ENCODE data around the gene SULT4A1.

- TF ChIP-seq CTCF (IDR thresholded peaks at IDR 0.05; ENCODE audit: insufficient read depth, low read length, poor library complexity, severe bottlenecking) (no peak), EZH2phosphoT487 (conservative IDR thresholded peaks at IDR 0.05; ENCODE audit: low read length) (no peak)
Observed at GRCh38 chr22:43860831-43861230, 1.5 kb downstream of the SULT4A1 start.

All from SU-DHL-6 (cell line).